Esophagus muscularis mucosa (tissue), 4 donors: ENCODE measurements around the gene DTX1. TPM values are rescaled to one million over a fixed set of nuclear protein-coding genes. Genes with fewer than 3 reads are reported as not detected.
A peak's percentile ranks its signal among the peaks of the same experiment; 100 is the strongest.

Source experiments
- DNase-seq: peaks from one replicate; pipeline ENCODE4 v3.0.0-alpha.2; 2017; ENCODE audit errors: extremely low spot score
- H3K27ac ChIP-seq, 4 donors: fragments of 200-600 bp; sonication (generic); replicated peaks in 1 of 4; 1 replicate in 3 of 4; 2 replicates in 1 of 4; pipeline ENCODE4 v1.5.1; 2016 to 2019; ENCODE audit warnings: mild to moderate bottlenecking in 1 of 4
- H3K27me3 ChIP-seq, 4 donors: fragments of 200-600 bp; sonication (generic); one replicate each; pipeline versions ENCODE4 v1.5.1 to v1.6.0; 2016 to 2019
- H3K36me3 ChIP-seq, 4 donors: fragments of 200-600 bp; sonication (generic); one replicate each; pipeline ENCODE4 v1.5.1; 2016 to 2019
- H3K4me1 ChIP-seq, 4 donors: fragments of 200-600 bp; sonication (generic); one replicate each; pipeline ENCODE4 v1.5.1; 2016 to 2019
- H3K4me3 ChIP-seq, 4 donors: fragments of 200-600 bp; sonication (generic); 1 replicate in 2 of 4; 2 replicates in 2 of 4; pipeline ENCODE4 v1.5.1; 2016 to 2019; ENCODE audit warnings: mild to moderate bottlenecking in 4 of 4, moderate library complexity in 1 of 4
- H3K9me3 ChIP-seq, 4 donors: fragments of 200-600 bp; sonication (generic); 1 replicate in 3 of 4; 2 replicates in 1 of 4; pipeline ENCODE4 v1.5.1; 2016 to 2019
- EP300 ChIP-seq: sonication (generic); formaldehyde crosslinking; IDR thresholded peaks from one replicate; pipeline ENCODE4 v1.6.1; 2017; ENCODE audit warnings: antibody characterized with exemption
- POLR2A ChIP-seq: fragments of 450-650 bp; IDR thresholded peaks from one replicate; pipeline ENCODE4 v1.6.1; 2017; ENCODE audit warnings: antibody characterized with exemption, moderate library complexity, mild to moderate bottlenecking, low read depth
- POLR2AphosphoS5 ChIP-seq, 2 donors: sonication (generic); formaldehyde crosslinking; IDR thresholded peaks; one replicate each; pipeline ENCODE4 v1.6.1; 2017; ENCODE audit warnings: antibody characterized with exemption in 2 of 2
- WGBS: methylation state at CpG from one replicate; pipeline ENCODE4 v1.1.5; 2018; 5-methylcytosine and 5-hydroxymethylcytosine counted together
- intact Hi-C: fragments of 100-400 bp; cut with DNase I; formaldehyde crosslinking; loops from one replicate; pipeline ENCODE4 v1.15.1; 2023
- total RNA-seq, 4 donors: library from RNA; depleted of rRNA; stranded (reverse); fragments of >200 nt; gene quantifications; one replicate each; pipeline versions ENCODE4 v1.1.0 to v1.2.1, GENCODE V29; 2016
- TF ChIP-seq, protein P1 (sequence below), 3 experiments: fragments of 200-600 bp in 2 of 3; fragments of 450-650 bp in 1 of 3; sonication (generic) in 2 of 3; IDR thresholded peaks; one replicate each; pipeline ENCODE4 v1.5.1; 2017 to 2019; ENCODE audit warnings: antibody characterized with exemption in 3 of 3, mild to moderate bottlenecking in 2 of 3, moderate library complexity in 1 of 3

Gene DTX1
- total RNA-seq, 4 donors from 2014 or later: 3.6 to 6.1 (median 4.9) TPM

GRCh38 chr12:113135178-113136127 is 78.9 kb downstream of the DTX1 start, which contains the start of gene RASAL1:
Gene RASAL1 (minus strand): TSS chr12:113135761. CDS start chr12:113135462, 299 bp downstream.
- peaks cover 0 to 74% (median 8%) of the 10 kb centered on the region in 4 donors for H3K27me3 ChIP-seq
- DNase-seq: no peak
- H3K4me1 ChIP-seq: peaks cover 0 to 10% (median 5%) of the 10 kb centered on the region in 4 donors
- no peaks in the 10 kb centered on the region for H3K9me3 ChIP-seq
- H3K27ac ChIP-seq: no peak within 1 kb of the TSS
- H3K36me3 ChIP-seq: no peaks in the 10 kb centered on the region
- 8% methylated on average over 29 of the region's 68 CpGs for WGBS
- TF ChIP-seq POLR2AphosphoS5 (IDR thresholded peaks at IDR 0.05) (no peak), EP300 (no peak), POLR2A (no peak)
- TF ChIP-seq, protein P1, sequence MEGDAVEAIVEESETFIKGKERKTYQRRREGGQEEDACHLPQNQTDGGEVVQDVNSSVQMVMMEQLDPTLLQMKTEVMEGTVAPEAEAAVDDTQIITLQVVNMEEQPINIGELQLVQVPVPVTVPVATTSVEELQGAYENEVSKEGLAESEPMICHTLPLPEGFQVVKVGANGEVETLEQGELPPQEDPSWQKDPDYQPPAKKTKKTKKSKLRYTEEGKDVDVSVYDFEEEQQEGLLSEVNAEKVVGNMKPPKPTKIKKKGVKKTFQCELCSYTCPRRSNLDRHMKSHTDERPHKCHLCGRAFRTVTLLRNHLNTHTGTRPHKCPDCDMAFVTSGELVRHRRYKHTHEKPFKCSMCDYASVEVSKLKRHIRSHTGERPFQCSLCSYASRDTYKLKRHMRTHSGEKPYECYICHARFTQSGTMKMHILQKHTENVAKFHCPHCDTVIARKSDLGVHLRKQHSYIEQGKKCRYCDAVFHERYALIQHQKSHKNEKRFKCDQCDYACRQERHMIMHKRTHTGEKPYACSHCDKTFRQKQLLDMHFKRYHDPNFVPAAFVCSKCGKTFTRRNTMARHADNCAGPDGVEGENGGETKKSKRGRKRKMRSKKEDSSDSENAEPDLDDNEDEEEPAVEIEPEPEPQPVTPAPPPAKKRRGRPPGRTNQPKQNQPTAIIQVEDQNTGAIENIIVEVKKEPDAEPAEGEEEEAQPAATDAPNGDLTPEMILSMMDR (IDR thresholded peaks at IDR 0.05): no peak
- peak within 1 kb of the TSS in 1 of 4 donors; percentile 12 for H3K4me3 ChIP-seq
- intact Hi-C loops: no loop called here

- H3K4me1 ChIP-seq: peaks cover 0 to 10% (median 5%) of the 10 kb centered on the region in 4 donors
- no peak for DNase-seq
- intact Hi-C loops: no loop called here
- TF ChIP-seq, protein P1 (IDR thresholded peaks at IDR 0.05): no peak
- no peak for TF ChIP-seq EP300
- no peak for TF ChIP-seq POLR2AphosphoS5 (IDR thresholded peaks at IDR 0.05)
- TF ChIP-seq POLR2A: no peak
- WGBS: 44% methylated on average over 18 of the region's 21 CpGs
- H3K9me3 ChIP-seq: no peaks in the 10 kb centered on the region
- no peak overlapping the region for H3K27ac ChIP-seq
- peaks cover 0 to 66% (median 8%) of the 10 kb centered on the region in 4 donors for H3K27me3 ChIP-seq
- no peak overlapping the region for H3K4me3 ChIP-seq
- no peaks in the 10 kb centered on the region for H3K36me3 ChIP-seq
Observed at GRCh38 chr12:113136128-113136989, 79.8 kb downstream of the DTX1 start.

DNA sequence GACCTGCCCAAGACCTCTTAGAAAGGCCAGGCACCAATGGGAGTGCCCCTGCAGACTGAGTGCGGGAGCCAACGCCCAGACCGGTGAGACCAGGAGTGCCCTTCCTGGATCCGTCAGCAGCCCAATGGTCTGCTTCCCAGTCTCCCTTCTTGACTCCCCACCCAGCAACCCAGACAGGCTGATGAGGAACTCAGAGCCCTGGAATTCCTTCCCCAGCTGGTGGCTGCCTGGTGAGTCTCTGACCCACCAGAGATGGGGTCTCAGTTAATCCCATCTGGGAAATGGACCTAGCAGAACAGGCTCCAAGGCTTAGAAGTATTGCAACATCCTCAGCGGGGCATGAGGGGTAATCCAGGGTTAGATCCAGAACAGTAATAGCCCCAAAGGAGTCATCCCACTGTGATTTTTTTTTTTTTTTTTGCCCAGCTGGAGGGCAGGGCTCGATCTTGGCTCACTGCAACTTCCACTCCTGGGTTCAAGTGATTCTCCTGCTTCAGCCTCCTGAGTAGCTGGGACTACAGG is 80.5 kb downstream of the DTX1 start:
- no peaks in the 10 kb centered on the region for H3K9me3 ChIP-seq
- intact Hi-C loops: no loop called here
- H3K27ac ChIP-seq: no peak overlapping the region
- TF ChIP-seq EP300 (no peak), POLR2AphosphoS5 (IDR thresholded peaks at IDR 0.05) (no peak), POLR2A (no peak)
- TF ChIP-seq, protein P1 (IDR thresholded peaks at IDR 0.05): no peak
- no peak for DNase-seq
- H3K4me3 ChIP-seq: no peak overlapping the region
- peaks cover 0 to 10% (median 5%) of the 10 kb centered on the region in 4 donors for H3K4me1 ChIP-seq
- WGBS: 89% methylated on average over 6 of the region's 6 CpGs
- H3K36me3 ChIP-seq: no peaks in the 10 kb centered on the region
- peaks cover 0 to 62% (median 8%) of the 10 kb centered on the region in 4 donors for H3K27me3 ChIP-seq

DNA sequence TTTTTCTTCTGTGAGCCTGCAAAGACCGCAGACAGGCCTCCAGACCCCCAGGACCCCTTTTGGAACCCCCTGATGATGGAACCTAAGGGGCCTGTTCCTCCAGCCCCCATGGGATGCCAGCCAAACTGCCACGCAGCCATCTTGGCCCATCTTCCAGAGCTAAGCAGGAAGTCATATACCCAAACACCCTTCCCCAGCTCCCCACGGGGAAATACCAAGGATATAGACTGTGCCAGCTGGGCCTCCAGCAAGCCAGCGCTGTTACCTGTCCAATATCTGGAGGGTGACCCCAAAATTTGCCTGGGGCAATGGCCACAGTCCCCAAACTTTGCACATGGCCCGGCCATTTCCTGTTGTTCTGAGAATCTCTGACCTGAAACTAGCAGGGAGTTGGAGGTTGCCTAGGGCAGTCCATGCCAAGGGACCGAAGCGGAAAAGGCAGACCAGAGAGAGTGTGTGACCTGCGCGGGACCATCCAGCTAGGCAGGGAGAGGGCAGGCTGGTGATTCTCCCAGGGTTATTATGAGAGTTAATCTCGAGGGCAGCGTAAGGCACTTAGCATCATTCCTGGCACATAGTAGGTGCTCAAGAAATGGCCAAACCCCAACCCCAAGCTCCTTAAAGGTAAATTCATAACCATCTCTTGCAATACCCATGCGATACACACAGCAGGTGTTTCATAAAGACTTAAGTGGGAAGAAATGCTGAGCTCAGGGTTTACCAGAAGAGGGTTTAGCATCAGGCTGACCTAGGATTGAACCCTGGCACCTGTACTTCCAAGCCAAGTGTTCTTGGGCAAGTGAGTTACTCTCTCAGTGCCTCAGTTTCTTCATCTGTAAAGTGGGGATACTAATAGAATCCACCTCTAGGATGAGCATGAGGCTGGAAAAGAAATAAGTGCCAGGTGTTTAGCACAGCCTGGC is 81.6 kb downstream of the DTX1 start:
- 81% methylated on average over 12 of the region's 12 CpGs for WGBS
- no peaks in the 10 kb centered on the region for H3K36me3 ChIP-seq
- H3K27me3 ChIP-seq: peaks cover 0 to 61% (median 8%) of the 10 kb centered on the region in 4 donors
- TF ChIP-seq, protein P1 (IDR thresholded peaks at IDR 0.05): no peak
- TF ChIP-seq POLR2A (no peak), POLR2AphosphoS5 (IDR thresholded peaks at IDR 0.05) (no peak), EP300 (no peak)
- no peak for DNase-seq
- H3K4me3 ChIP-seq: no peak overlapping the region
- intact Hi-C loops: no loop called here
- peaks cover 0 to 10% (median 5%) of the 10 kb centered on the region in 4 donors for H3K4me1 ChIP-seq
- H3K9me3 ChIP-seq: no peaks in the 10 kb centered on the region
- no peak overlapping the region for H3K27ac ChIP-seq
